H9 (cell line): ENCODE results near the gene RPL14. TPM values are rescaled to one million over a fixed set of nuclear protein-coding genes. Genes with fewer than 3 reads are reported as not detected.

Source experiments
- DNase-seq: peaks from one replicate; pipeline ENCODE4 v3.0.0-alpha.2; 2017
- H2AFZ ChIP-seq: one replicate; pipeline ENCODE4 v1.6.1; 2013; ENCODE audit warnings: mild to moderate bottlenecking, low read length, control low read depth, moderate library complexity
- H2AK5ac ChIP-seq: 2 replicates; pipeline ENCODE4 v1.6.1; 2013; ENCODE audit warnings: low read length, control low read depth, mixed read lengths; ENCODE audit not compliant: insufficient read length
- H2BK120ac ChIP-seq: one replicate; pipeline ENCODE4 v1.6.1; 2013; ENCODE audit warnings: low read depth, mild to moderate bottlenecking, low read length, control low read depth, inconsistent platforms; ENCODE audit not compliant: poor library complexity, severe bottlenecking
- H2BK12ac ChIP-seq: 2 replicates; pipeline ENCODE4 v1.6.1; 2013; ENCODE audit warnings: low read length, control low read depth, mixed read lengths, low read depth; ENCODE audit not compliant: insufficient read length
- H2BK15ac ChIP-seq: 2 replicates; pipeline ENCODE4 v1.6.1; 2013; ENCODE audit warnings: low read depth, low read length, control low read depth
- H2BK20ac ChIP-seq: one replicate; pipeline ENCODE4 v1.6.1; 2013; ENCODE audit warnings: low read depth, mild to moderate bottlenecking, low read length, control low read depth, inconsistent platforms; ENCODE audit not compliant: poor library complexity, severe bottlenecking
- H2BK5ac ChIP-seq: 2 replicates; pipeline ENCODE4 v1.6.1; 2013; ENCODE audit warnings: low read length, control low read depth, mixed read lengths; ENCODE audit not compliant: insufficient read length
- H3K14ac ChIP-seq: 2 replicates; pipeline ENCODE4 v1.6.1; 2013; ENCODE audit warnings: low read length, control low read depth; ENCODE audit not compliant: insufficient read depth
- H3K18ac ChIP-seq: 2 replicates; pipeline ENCODE4 v1.6.1; 2013; ENCODE audit warnings: low read depth, mild to moderate bottlenecking, mixed read lengths, low read length, control low read depth; ENCODE audit not compliant: insufficient read length
- H3K23ac ChIP-seq: 2 replicates; pipeline ENCODE4 v1.6.1; 2013; ENCODE audit warnings: low read length, control low read depth, mixed read lengths, low read depth; ENCODE audit not compliant: insufficient read length
- H3K23me2 ChIP-seq: 2 replicates; pipeline ENCODE4 v1.6.1; 2013; ENCODE audit warnings: low read depth, mild to moderate bottlenecking, mixed read lengths, low read length, control low read depth; ENCODE audit not compliant: insufficient read length, poor library complexity, severe bottlenecking
- H3K27ac ChIP-seq: 2 replicates; pipeline ENCODE4 v1.5.1; 2013; ENCODE audit warnings: low read length, control low read depth, mixed read lengths, low read depth; ENCODE audit not compliant: insufficient read length
- H3K27me3 ChIP-seq: 2 replicates; pipeline ENCODE4 v1.6.1; 2013; ENCODE audit warnings: low read length, control low read depth, inconsistent platforms; ENCODE audit not compliant: insufficient read depth
- H3K4ac ChIP-seq: 2 replicates; pipeline ENCODE4 v1.6.1; 2013; ENCODE audit warnings: low read depth, mild to moderate bottlenecking, control low read depth, inconsistent platforms, low read length, moderate library complexity
- H3K4me1 ChIP-seq: 2 replicates; pipeline ENCODE4 v1.6.1; 2013; ENCODE audit warnings: low read length, control low read depth, inconsistent platforms; ENCODE audit not compliant: insufficient read depth
- H3K4me2 ChIP-seq: 2 replicates; pipeline ENCODE4 v1.6.1; 2013; ENCODE audit warnings: low read length, control low read depth, mixed read lengths; ENCODE audit not compliant: insufficient read length, insufficient read depth
- H3K56ac ChIP-seq: 2 replicates; pipeline ENCODE4 v1.6.1; 2013; ENCODE audit warnings: low read depth, mild to moderate bottlenecking, mixed read lengths, low read length, control low read depth; ENCODE audit not compliant: insufficient read length
- H3K79me1 ChIP-seq: 2 replicates; pipeline ENCODE4 v1.6.1; 2013; ENCODE audit warnings: low read depth, mild to moderate bottlenecking, moderate library complexity, low read length, control low read depth, inconsistent platforms; ENCODE audit not compliant: insufficient read depth, poor library complexity, severe bottlenecking
- H3K79me2 ChIP-seq: 2 replicates; pipeline ENCODE4 v1.6.1; 2013; ENCODE audit warnings: low read length, control low read depth, inconsistent platforms; ENCODE audit not compliant: insufficient read depth
- H3K9ac ChIP-seq: 2 replicates; pipeline ENCODE4 v1.6.1; 2013; ENCODE audit warnings: low read length, control low read depth, mixed read lengths; ENCODE audit not compliant: insufficient read length; ENCODE audit errors: extremely low read depth
- H3K9me3 ChIP-seq: one replicate; pipeline ENCODE4 v1.6.1; 2013; ENCODE audit warnings: low read depth, low read length, inconsistent platforms; ENCODE audit not compliant: control insufficient read depth
- H3T11ph ChIP-seq: one replicate; pipeline ENCODE4 v1.6.1; 2013; ENCODE audit warnings: mild to moderate bottlenecking, low read length, control low read depth, inconsistent platforms
- H4K20me1 ChIP-seq: one replicate; pipeline ENCODE4 v1.6.1; 2013; ENCODE audit not compliant: control insufficient read depth, insufficient read length, insufficient read depth
- H4K5ac ChIP-seq: 2 replicates; pipeline ENCODE4 v1.6.1; 2013; ENCODE audit warnings: low read depth, mild to moderate bottlenecking, mixed read lengths, low read length, control low read depth; ENCODE audit not compliant: insufficient read length
- H4K8ac ChIP-seq: replicated peaks from 2 replicates; pipeline ENCODE4 v1.6.1; 2013; ENCODE audit warnings: low read length, control low read depth, mixed read lengths, low read depth; ENCODE audit not compliant: insufficient read length
- H4K91ac ChIP-seq: 2 replicates; pipeline ENCODE4 v1.6.1; 2013; ENCODE audit warnings: low read depth, mild to moderate bottlenecking, moderate library complexity, mixed read lengths, low read length, control low read depth; ENCODE audit not compliant: insufficient read length
- H3K27ac Mint-ChIP-seq, 3 experiments: 2 replicates in 2 of 3; 3 replicates in 1 of 3; pipeline ENCODE4 v1.8.0; 2020 to 2021; ENCODE audit warnings: mixed read lengths in 3 of 3, mild to moderate bottlenecking in 1 of 3, moderate library complexity in 1 of 3
- H3K27me3 Mint-ChIP-seq: 2 replicates; pipeline ENCODE4 v1.8.0; 2021; ENCODE audit warnings: low read depth, mild to moderate bottlenecking, moderate library complexity, mixed read lengths
- H3K36me3 Mint-ChIP-seq, 3 experiments: 2 replicates in 2 of 3; 3 replicates in 1 of 3; pipeline ENCODE4 v1.8.0; 2020 to 2021; ENCODE audit warnings: low read depth in 3 of 3, mixed read lengths in 3 of 3; ENCODE audit not compliant: insufficient read depth in 1 of 3
- H3K4me1 Mint-ChIP-seq, 2 experiments: 2 replicates each; pipeline ENCODE4 v1.8.0; 2020; ENCODE audit warnings: mixed read lengths in 2 of 2
- H3K4me3 Mint-ChIP-seq, 2 experiments: 2 replicates in 1 of 2; 3 replicates in 1 of 2; pipeline ENCODE4 v1.8.0; 2020 to 2021; ENCODE audit warnings: mild to moderate bottlenecking in 2 of 2, mixed read lengths in 2 of 2, moderate library complexity in 1 of 2
- H3K9me3 Mint-ChIP-seq, 2 experiments: 2 replicates in 1 of 2; 3 replicates in 1 of 2; pipeline ENCODE4 v1.8.0; 2020; ENCODE audit warnings: mild to moderate bottlenecking in 2 of 2, mixed read lengths in 2 of 2, moderate library complexity in 1 of 2
- CTCF ChIP-seq: fragments of 200-600 bp; sonication (generic); conservative IDR thresholded peaks from 3 replicates; pipeline ENCODE4 v1.8.0; 2021; ENCODE audit warnings: antibody characterized with exemption, mild to moderate bottlenecking
- WGBS: extraction: QIAGEN DNeasy Blood & Tissue Kit; methylation state at CpG from one replicate; pipeline ENCODE4 v1.1.7; 2013; ENCODE audit warnings: missing lambda C conversion rate, low lambda C conversion rate, mixed read lengths; ENCODE audit not compliant: insufficient read length; ENCODE audit errors: extremely low coverage; 5-methylcytosine and 5-hydroxymethylcytosine counted together
- total RNA-seq: library from RNA; stranded (reverse); gene quantifications from 2 replicates; pipeline ENCODE4 v1.2.1, GENCODE V29; 2021

RPL14 gene
- total RNA-seq, 1 experiment from 2014 or later: 2,490 TPM

DNA sequence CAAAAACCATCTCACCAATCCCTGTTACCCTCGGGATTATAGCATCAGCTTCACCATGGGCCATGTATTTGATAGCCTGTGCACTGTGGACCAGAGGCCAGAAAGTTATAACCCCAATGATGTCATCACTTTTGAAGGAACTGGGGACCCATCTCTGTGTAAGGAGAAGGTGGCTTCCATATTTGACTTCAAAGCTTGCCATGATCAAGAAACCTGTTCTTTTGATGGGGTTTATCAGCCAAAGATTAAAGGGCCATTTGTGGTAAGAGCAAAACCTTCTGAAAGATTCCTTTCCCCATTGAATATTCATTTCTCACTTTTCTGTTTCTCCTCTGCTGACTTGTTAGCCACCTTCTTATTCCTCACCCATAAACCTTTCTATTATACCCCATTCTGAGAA lies 34.3 kb upstream of the RPL14 start:
- Histone ChIP-seq H3K9ac (no peak overlapping the region), H3K27ac (no peak overlapping the region), H2BK120ac (no peak overlapping the region), H2AFZ (no peak overlapping the region), H3T11ph (no peak overlapping the region), H3K4me2 (no peak overlapping the region), H4K5ac (no peak overlapping the region), H2BK15ac (no peak overlapping the region), H4K8ac (no peak overlapping the region), H3K18ac (no peak overlapping the region), H2BK12ac (no peak overlapping the region), H4K20me1 (no peaks in the 10 kb centered on the region), H2AK5ac (no peak overlapping the region), H3K23me2 (no peaks in the 10 kb centered on the region), H3K56ac (no peak overlapping the region), H3K4ac (no peak overlapping the region), H3K14ac (no peak overlapping the region), H3K4me1 (no peaks in the 10 kb centered on the region), H4K91ac (no peak overlapping the region), H2BK20ac (no peak overlapping the region), H3K23ac (no peak overlapping the region), H3K79me2 (no peaks in the 10 kb centered on the region), H3K79me1 (no peaks in the 10 kb centered on the region), H3K9me3 (no peaks in the 10 kb centered on the region), H2BK5ac (no peak overlapping the region), H3K27me3 (no peaks in the 10 kb centered on the region)
- WGBS: no CpG with 5 or more reads among the region's 1 CpG
- Mint-ChIP-seq H3K9me3 (no peaks in the 10 kb centered on the region), H3K27me3 (no peaks in the 10 kb centered on the region; the same call in 1 of the 2 replicates), H3K27ac (no peak overlapping the region), H3K4me3 (no peak overlapping the region), H3K4me1 (no peaks in the 10 kb centered on the region), H3K36me3 (no peaks in the 10 kb centered on the region)
- TF ChIP-seq CTCF: no peak
- DNase-seq: no peak
